Kidney (tissue), 14 donors: ENCODE results near the gene FNBP1. TPM values are rescaled to one million over a fixed set of nuclear protein-coding genes. Genes with fewer than 3 reads are reported as not detected.
"Not testable (repeated sequence)": the region's sequence is repeated elsewhere in the genome, so short reads cannot be mapped to it uniquely, and the experiment has no call there.

ENCODE experiments used
- DNase-seq, 5 donors: peaks; one replicate each; pipeline ENCODE4 v3.0.0-alpha.2; 2013 to 2020
- FAIRE-seq: peaks from 2 replicates; lab custom pipeline; 2012; peaks lifted over from hg19 to GRCh38; lab: Jason Lieb, UNC
- H3K27ac ChIP-seq, 2 donors: one replicate each; pipeline ENCODE4 v1.7.0; 2013; ENCODE audit warnings: low read depth in 2 of 2, low read length in 2 of 2, inconsistent platforms in 1 of 2
- H3K27me3 ChIP-seq: one replicate; pipeline ENCODE4 v1.7.1; 2013; ENCODE audit warnings: low read length, inconsistent platforms; ENCODE audit not compliant: control insufficient read depth, insufficient read depth
- H3K36me3 ChIP-seq, 3 donors: one replicate each; pipeline versions ENCODE4 v1.7.0 to v1.7.1; 2013; ENCODE audit warnings: low read length in 3 of 3, control low read depth in 1 of 3, inconsistent platforms in 1 of 3; ENCODE audit not compliant: insufficient read depth in 3 of 3, control insufficient read depth in 2 of 3
- H3K4me1 ChIP-seq, 3 donors: one replicate each; pipeline versions ENCODE4 v1.7.0 to v1.7.1; 2013; ENCODE audit warnings: low read length in 3 of 3, inconsistent platforms in 1 of 3, low read depth in 1 of 3; ENCODE audit not compliant: control insufficient read depth in 2 of 3, insufficient read depth in 2 of 3
- H3K4me3 ChIP-seq, 3 donors: one replicate each; pipeline versions ENCODE4 v1.7.0 to v1.8.1; 2013; ENCODE audit warnings: low read length in 3 of 3, control low read depth in 1 of 3, inconsistent platforms in 1 of 3
- H3K9ac ChIP-seq, 3 donors: one replicate each; pipeline versions ENCODE4 v1.7.0 to v1.7.1; 2013; ENCODE audit warnings: low read length in 3 of 3, control low read depth in 1 of 3, inconsistent platforms in 1 of 3
- H3K9me3 ChIP-seq, 3 donors: one replicate each; pipeline versions ENCODE4 v1.7.0 to v1.7.1; 2013; ENCODE audit warnings: low read length in 3 of 3, control low read depth in 1 of 3, inconsistent platforms in 1 of 3; ENCODE audit not compliant: control insufficient read depth in 2 of 3, insufficient read depth in 1 of 3
- intact Hi-C: fragments of 100-400 bp; cut with DNase I; formaldehyde crosslinking; loops from one replicate; pipeline ENCODE4 v1.11.1; 2022
- polyA plus RNA-seq: library from polyadenylated mRNA; stranded (reverse); fragments of 350-450 nt; fragmentation: Illumina TruSeq; extraction: RNeasy Lipid Tissue Mini Kit (QIAGEN cat#74804); gene quantifications from one replicate; pipeline ENCODE4 v1.2.3, GENCODE V29; 2014; ENCODE audit warnings: low read depth, low replicate concordance; ENCODE audit not compliant: insufficient read depth
- total RNA-seq: library from RNA; stranded (reverse); fragmentation: NEBNext Ultra II Directional; extraction: Animal tissue kit (Norgen Biotek cat#: 25700); gene quantifications from one replicate; pipeline ENCODE4 v1.2.1, GENCODE V29; 2021
- TF ChIP-seq, protein P1 (sequence below): IDR thresholded peaks from 3 replicates; pipeline ENCODE4 v1.5.1; 2012; ENCODE audit warnings: mild to moderate bottlenecking, moderate library complexity, borderline replicate concordance; ENCODE audit not compliant: insufficient read depth; ENCODE audit errors: extremely low read depth
- donor health status: control.
- donor health status: control.
- donor health status: control.
- donor health status: control.
- donor health status: control.
- donor health status: DM: yes; HTN: yes; CAD: no.
- donor health status: Normal renal cell carcinoma (clear cell type).

The FNBP1 gene
- total and polyA plus RNA-seq, 2 donors from 2014 or later, result 9.7 to 51.7 TPM

DNA sequence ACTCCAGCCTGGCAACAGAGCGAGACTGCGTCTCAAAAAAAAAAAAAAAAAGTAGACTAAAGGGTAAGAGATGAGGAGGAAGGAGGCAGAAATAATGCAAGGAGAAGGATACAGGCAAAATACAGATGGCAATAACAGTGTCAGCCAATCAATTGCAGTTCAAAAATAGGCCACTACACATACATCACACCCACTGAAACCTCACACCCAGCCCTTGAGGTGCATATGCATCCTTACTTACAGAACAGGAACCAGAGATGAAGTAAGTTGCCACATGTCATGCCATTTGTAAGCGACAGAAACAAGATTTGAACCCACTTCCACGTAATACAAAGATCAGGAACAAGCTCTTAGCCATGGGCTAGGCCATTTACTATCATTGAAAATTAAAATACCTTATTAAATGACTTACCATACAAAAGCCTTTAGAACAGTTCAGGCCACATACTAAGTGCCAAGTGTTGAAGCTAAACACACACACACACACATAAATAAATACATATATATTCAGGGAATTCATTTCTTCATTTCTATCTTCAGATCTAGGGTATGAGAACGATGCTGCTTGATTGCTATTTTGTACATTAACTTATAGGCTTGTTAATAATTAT lies 98.4 kb downstream of the FNBP1 start:
- Histone ChIP-seq H3K27me3 (no peaks in the 10 kb centered on the region), H3K4me3 (no peak overlapping the region), H3K4me1 (peaks cover 0 to 2% (median 0%) of the 10 kb centered on the region in 3 donors), H3K9me3 (peaks cover 0 to 2% (median 0%) of the 10 kb centered on the region in 3 donors), H3K27ac (no peak overlapping the region), H3K9ac (no peak overlapping the region), H3K36me3 (peaks cover 0 to 3% (median 0%) of the 10 kb centered on the region in 3 donors)
- no peak for FAIRE-seq
- TF ChIP-seq, protein P1, sequence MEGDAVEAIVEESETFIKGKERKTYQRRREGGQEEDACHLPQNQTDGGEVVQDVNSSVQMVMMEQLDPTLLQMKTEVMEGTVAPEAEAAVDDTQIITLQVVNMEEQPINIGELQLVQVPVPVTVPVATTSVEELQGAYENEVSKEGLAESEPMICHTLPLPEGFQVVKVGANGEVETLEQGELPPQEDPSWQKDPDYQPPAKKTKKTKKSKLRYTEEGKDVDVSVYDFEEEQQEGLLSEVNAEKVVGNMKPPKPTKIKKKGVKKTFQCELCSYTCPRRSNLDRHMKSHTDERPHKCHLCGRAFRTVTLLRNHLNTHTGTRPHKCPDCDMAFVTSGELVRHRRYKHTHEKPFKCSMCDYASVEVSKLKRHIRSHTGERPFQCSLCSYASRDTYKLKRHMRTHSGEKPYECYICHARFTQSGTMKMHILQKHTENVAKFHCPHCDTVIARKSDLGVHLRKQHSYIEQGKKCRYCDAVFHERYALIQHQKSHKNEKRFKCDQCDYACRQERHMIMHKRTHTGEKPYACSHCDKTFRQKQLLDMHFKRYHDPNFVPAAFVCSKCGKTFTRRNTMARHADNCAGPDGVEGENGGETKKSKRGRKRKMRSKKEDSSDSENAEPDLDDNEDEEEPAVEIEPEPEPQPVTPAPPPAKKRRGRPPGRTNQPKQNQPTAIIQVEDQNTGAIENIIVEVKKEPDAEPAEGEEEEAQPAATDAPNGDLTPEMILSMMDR, result no peak
- DNase-seq, result no peak
- intact Hi-C loops, result no loop called here

DNA sequence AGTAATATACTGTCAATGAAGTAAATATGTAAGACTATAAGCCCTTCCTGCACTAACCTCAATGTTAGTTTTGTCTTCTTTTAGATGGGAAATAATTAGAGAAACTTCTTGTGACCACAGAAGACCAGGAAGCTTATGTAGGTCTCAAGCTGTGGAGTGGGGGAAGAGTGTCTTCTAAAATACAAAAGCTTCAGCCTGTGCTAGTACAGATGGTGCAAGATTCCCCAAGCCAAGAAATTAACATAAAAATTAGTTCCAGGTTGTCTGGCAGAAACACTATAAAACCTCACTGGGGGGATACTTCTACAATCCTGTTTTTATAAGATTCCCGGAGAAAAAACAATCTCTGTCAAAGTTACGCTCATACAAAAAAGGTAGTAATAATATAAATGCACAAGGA lies 103.6 kb downstream of the FNBP1 start:
- no peak overlapping the region for H3K4me3 ChIP-seq
- no peak overlapping the region for H3K9ac ChIP-seq
- DNase-seq (no peak), FAIRE-seq (no peak)
- H3K4me1 ChIP-seq, result no peaks in the 10 kb centered on the region
- H3K9me3 ChIP-seq, result peaks cover 0 to 2% (median 0%) of the 10 kb centered on the region in 3 donors
- H3K27me3 ChIP-seq, result no peaks in the 10 kb centered on the region
- intact Hi-C loops, result no loop called here
- TF ChIP-seq, protein P1, result no peak
- H3K27ac ChIP-seq, result no peak overlapping the region
- peaks cover 0 to 3% (median 0%) of the 10 kb centered on the region in 3 donors for H3K36me3 ChIP-seq

DNA sequence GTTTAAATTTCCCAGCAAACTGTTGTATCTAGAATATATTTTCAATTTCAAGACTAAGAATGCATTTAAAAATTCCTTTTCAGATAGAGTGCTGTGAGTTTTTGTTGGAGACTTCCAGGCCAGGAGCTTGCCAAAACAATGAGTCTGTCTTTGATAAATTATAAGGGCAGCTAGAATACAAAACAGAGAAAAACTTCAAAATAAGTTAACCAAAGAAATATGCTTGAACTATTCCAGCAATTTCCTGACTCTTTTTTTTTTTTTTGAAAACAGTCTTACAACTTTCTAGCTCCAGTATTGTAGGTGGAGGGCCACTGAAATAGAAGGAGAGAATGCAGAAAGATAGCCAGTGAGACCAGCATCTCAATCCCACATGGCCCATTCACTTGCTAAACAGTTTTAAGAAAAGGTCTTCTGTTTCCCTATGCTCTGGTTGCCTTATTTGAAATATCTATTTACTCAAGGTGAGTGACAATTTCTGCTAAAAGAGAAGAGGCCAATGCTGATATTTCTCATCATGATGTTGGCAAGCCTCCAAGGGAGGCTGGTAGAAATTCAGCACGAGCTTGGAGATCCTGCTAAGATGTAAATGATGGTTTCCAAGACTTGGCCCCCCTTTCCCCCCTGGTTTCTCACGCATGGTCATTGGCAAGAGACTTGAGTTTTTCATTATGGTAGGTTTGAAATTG lies 104.6 kb downstream of the FNBP1 start:
- no peaks in the 10 kb centered on the region for H3K27me3 ChIP-seq
- intact Hi-C loops, result no loop called here
- no peak overlapping the region for H3K4me3 ChIP-seq
- H3K36me3 ChIP-seq, result peaks cover 0 to 3% (median 0%) of the 10 kb centered on the region in 3 donors
- peaks cover 0 to 5% (median 0%) of the 10 kb centered on the region in 3 donors for H3K4me1 ChIP-seq
- TF ChIP-seq, protein P1, result no peak
- no peak overlapping the region for H3K9ac ChIP-seq
- H3K9me3 ChIP-seq, result peaks cover 0 to 2% (median 0%) of the 10 kb centered on the region in 3 donors
- H3K27ac ChIP-seq, result peak overlapping the region in 1 of 2 donors; percentile 45
- DNase-seq (peak in 2 of 5 donors; percentile 25 to 69), FAIRE-seq (no peak)

DNA sequence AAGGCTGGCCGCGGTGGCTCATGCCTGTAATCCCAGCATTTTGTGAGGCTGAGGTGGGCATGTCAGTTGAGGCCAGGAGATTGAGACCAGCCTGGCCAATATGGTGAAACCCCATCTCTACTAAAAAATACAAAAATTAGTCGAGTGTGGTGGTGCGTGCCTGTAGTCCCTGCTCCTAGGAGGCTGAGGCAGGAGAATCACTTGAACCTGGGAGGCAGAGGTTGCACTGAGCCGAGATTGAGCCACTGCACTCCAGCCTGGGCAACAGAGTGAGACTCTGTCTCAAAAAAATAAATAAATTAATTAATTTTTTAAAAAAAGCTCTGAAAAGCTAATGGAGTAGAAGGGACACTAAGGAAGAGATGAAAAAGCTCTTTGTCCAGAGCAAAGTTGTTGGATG lies 105.1 kb downstream of the FNBP1 start:
- H3K9me3 ChIP-seq, FAIRE-seq, DNase-seq, intact Hi-C loops, H3K36me3 ChIP-seq, H3K4me3 ChIP-seq, H3K4me1 ChIP-seq, H3K9ac ChIP-seq, H3K27me3 ChIP-seq: not testable (repeated sequence)
- peak overlapping the region in 1 of 2 donors; percentile 28 for H3K27ac ChIP-seq
